Left cardiac atrium (tissue), 4 donors: ENCODE data around the gene MAPKAPK3. TPM values are rescaled to one million over a fixed set of nuclear protein-coding genes. Genes with fewer than 3 reads are reported as not detected.

Source experiments
- ATAC-seq, 2 donors: fragments of 200-7000 bp; cut with Tn5 transposase; one replicate each; pipeline ENCODE4 v1.9.1; 2020; ENCODE audit warnings: mild to moderate bottlenecking in 2 of 2, moderate library complexity in 2 of 2
- DNase-seq: peaks from one replicate; pipeline ENCODE4 v3.0.0-alpha.2; 2020
- intact Hi-C, 2 donors: fragments of 100-400 bp; cut with DNase I; formaldehyde crosslinking; loops; one replicate each; pipeline versions ENCODE4 v1.14.1 to v1.15.1; 2022 to 2023
- total RNA-seq, 2 donors: library from RNA; stranded (reverse); fragmentation: NEBNext Ultra II Directional; extraction: Animal tissue kit (Norgen Biotek cat#: 25700); gene quantifications; one replicate each; pipeline ENCODE4 v1.2.1, GENCODE V29; 2021
- donor health status: DM: no; HTN: yes; CAD: no.
- donor health status: DM: no; HTN: yes; CAD: no; lungs with severe emphysema.
- donor health status: DM: yes; HTN: yes; CAD: no.
- donor health status: Dilated cardiomyopathy.

MAPKAPK3 gene
- total RNA-seq, 2 donors from 2014 or later, result 170 to 177 TPM

GRCh38 chr3:50642382-50642781, 25.4 kb downstream of the MAPKAPK3 start:
- intact Hi-C loops, result no loop called here
- ATAC-seq, result no peak

GRCh38 chr3:50644561-50644960, 27.6 kb downstream of the MAPKAPK3 start:
- ATAC-seq (no peak), DNase-seq (no peak)
- intact Hi-C loops, result no loop called here

More at GRCh38 chr3:50642382-50642781, 25.4 kb downstream of the MAPKAPK3 start:
- no peak for DNase-seq

- no peak for DNase-seq
- ATAC-seq, result no peak
- intact Hi-C loops, result no loop called here
Measured at GRCh38 chr3:50645378-50645777, 28.4 kb downstream of the MAPKAPK3 start.

- no peak for DNase-seq
- no peak for ATAC-seq
- intact Hi-C loops, result no loop called here
Measured at GRCh38 chr3:50648313-50648712, 31.4 kb downstream of the MAPKAPK3 start.

GRCh38 chr3:50648944-50649343, 32.0 kb downstream of the MAPKAPK3 start:
- DNase-seq (no peak), ATAC-seq (peak; percentile 22 to 55)
- intact Hi-C loops, result no loop called here

GRCh38 chr3:50649451-50649931, 32.5 kb downstream of the MAPKAPK3 start:
- intact Hi-C loops, result no loop called here
- peak; percentile 68 for DNase-seq
- ATAC-seq, result peak; percentile 85

- ATAC-seq (no peak), DNase-seq (no peak)
- intact Hi-C loops, result no loop called here
Measured at GRCh38 chr3:50650018-50650417, 33.1 kb downstream of the MAPKAPK3 start.

GRCh38 chr3:50651445-50651844, 34.5 kb downstream of the MAPKAPK3 start:
- DNase-seq (no peak), ATAC-seq (no peak)
- intact Hi-C loops, result no loop called here

GRCh38 chr3:50651920-50652529, 35.1 kb downstream of the MAPKAPK3 start:
- ATAC-seq, result peak in 1 of 2 donors; percentile 11
- intact Hi-C loops, result loop anchor here in 1 of 2 donors (2.0 kb wide), 1 partner anchor 35 kb away; the partner anchor contains the start of gene MAPKAPK3
- DNase-seq, result peak; percentile 51

- intact Hi-C loops, result loop anchor here in 1 of 2 donors (2.0 kb wide), 1 partner anchor 36 kb away; the partner anchor contains the start of gene MAPKAPK3
- DNase-seq (no peak), ATAC-seq (peak in 1 of 2 donors; percentile 22)
Measured at GRCh38 chr3:50652709-50653108, 35.8 kb downstream of the MAPKAPK3 start.

GRCh38 chr3:50653937-50654595, 37.1 kb downstream of the MAPKAPK3 start:
- DNase-seq, result no peak

GRCh38 chr3:50655009-50655830, 38.3 kb downstream of the MAPKAPK3 start:
- DNase-seq (no peak), ATAC-seq (no peak)
- intact Hi-C loops, result no loop called here

More at GRCh38 chr3:50653937-50654595, 37.1 kb downstream of the MAPKAPK3 start:
- no peak for ATAC-seq
- intact Hi-C loops, result loop anchor here in 1 of 2 donors (2.0 kb wide), 1 partner anchor 37 kb away; the partner anchor contains the start of gene MAPKAPK3

GRCh38 chr3:50656417-50657195, 39.7 kb downstream of the MAPKAPK3 start:
- no peak for DNase-seq
- no peak for ATAC-seq
- intact Hi-C loops, result no loop called here

GRCh38 chr3:50657407-50657806, 40.5 kb downstream of the MAPKAPK3 start:
- intact Hi-C loops, result no loop called here

GRCh38 chr3:50657816-50658215, 40.9 kb downstream of the MAPKAPK3 start:
- intact Hi-C loops, result no loop called here
- ATAC-seq (no peak), DNase-seq (no peak)

More at GRCh38 chr3:50657407-50657806, 40.5 kb downstream of the MAPKAPK3 start:
- DNase-seq (no peak), ATAC-seq (no peak)

GRCh38 chr3:50658416-50658815, 41.5 kb downstream of the MAPKAPK3 start:
- no peak for ATAC-seq
- intact Hi-C loops, result no loop called here

GRCh38 chr3:50658831-50659230, 41.9 kb downstream of the MAPKAPK3 start:
- no peak for DNase-seq
- intact Hi-C loops, result no loop called here

More at GRCh38 chr3:50658416-50658815, 41.5 kb downstream of the MAPKAPK3 start:
- no peak for DNase-seq

GRCh38 chr3:50660386-50660785, 43.4 kb downstream of the MAPKAPK3 start:
- DNase-seq (no peak), ATAC-seq (no peak)
- intact Hi-C loops, result no loop called here

More at GRCh38 chr3:50658831-50659230, 41.9 kb downstream of the MAPKAPK3 start:
- ATAC-seq, result no peak
